HG03175 (cell line): ENCODE measurements around the gene CLCN2.

Experiments used
- ATAC-seq: cut with Tn5 transposase; IDR thresholded peaks from one replicate; pipeline ENCODE4 v1.9.1; 2021; ENCODE audit warnings: mild to moderate bottlenecking, moderate library complexity; ENCODE audit not compliant: unreplicated experiment

Gene CLCN2

DNA sequence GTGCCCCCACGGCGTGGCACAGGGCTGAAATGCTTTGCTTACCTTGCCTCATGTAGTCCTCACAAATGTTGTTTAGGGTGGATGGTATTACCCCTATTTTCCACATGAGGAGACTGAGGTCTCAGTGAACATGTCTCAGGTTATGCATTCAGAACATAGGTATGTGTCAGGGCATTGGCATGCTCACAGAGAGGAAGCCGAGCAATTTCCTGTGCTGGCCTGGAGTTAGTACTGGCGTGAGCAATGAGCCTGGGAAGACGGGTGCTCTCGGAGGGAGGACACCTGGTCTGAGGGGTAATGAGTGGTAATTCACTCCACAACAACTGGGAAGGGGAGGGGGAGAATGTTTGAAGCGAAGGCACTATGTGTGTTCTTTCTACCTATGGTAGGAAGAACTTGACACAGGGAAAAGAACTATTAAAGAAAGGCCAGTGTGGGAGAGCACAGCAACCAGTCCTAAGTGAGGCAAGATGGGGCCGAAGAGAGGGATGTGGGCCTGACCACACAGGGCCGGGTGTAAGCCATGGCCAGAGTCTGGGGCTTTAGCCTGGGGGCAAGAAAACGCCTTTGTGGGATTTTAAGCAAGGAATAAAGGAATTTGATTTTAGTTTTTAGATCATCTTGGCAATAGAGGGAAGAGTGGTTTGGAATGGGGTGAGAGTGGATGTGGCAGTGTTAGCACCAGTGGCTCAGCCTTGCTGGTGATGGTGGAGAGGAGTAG is 28.9 kb downstream of the CLCN2 start:
- no peak for ATAC-seq

DNA sequence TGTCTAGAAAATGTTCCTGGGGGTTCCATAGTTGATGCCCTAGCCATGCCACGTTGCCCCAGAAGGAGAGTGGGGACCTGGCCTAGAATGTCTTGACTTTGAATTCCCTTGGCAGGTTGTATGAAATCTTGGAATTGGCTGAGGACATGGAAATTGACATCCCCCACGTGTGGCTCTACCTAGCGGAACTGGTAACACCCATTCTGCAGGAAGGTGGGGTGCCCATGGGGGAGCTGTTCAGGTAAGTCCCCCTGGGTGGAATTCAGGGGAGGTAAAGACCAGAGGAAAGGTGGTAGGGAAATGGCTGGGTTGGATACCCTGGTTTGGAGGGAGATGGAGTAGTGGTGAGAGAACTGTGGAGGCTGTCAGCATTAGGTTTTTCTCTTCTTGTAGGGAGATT is 32.9 kb downstream of the CLCN2 start:
- no peak for ATAC-seq

DNA sequence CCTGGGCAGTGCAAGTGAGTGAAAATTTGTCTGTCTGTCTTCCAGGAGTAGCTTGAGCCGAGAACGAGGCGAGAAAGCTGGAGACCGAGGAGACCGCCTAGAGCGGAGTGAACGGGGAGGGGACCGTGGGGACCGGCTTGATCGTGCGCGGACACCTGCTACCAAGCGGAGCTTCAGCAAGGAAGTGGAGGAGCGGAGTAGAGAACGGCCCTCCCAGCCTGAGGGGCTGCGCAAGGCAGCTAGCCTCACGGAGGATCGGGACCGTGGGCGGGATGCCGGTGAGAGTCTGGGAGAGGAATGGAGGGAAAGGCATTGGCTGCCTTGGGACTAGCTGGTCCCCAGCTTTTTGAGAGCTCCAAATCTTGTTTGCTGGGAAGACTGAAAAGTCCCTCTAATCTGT is 34.2 kb downstream of the CLCN2 start:
- no peak for ATAC-seq

DNA sequence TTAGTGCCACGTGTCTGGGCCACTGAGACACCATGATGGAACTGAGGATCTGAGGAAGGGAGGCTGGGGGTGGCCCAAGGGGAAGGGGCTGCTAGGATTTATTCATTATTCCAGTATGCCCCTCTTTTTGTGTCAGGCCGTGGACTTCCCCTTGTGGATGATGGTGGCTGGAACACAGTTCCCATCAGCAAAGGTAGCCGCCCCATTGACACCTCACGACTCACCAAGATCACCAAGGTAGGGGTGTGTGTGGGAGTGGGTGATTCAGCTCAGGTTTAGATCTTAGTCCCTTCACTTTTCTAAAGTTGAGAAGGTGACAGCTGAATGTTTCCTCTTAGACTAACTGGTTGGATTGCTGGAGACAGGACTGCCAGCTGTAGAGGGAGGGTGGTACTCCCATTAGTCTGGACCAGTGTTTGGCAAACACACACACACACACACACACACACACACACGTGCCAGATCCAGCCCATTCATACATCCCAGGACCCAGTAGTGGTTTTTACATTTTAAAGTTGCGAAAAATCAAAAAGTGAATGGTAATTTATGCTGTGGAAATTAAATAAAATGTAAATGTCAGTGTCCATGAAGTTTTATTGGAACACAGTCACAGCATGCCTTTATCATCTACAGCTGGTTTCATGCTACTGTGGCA is 35.6 kb downstream of the CLCN2 start:
- no peak for ATAC-seq

DNA sequence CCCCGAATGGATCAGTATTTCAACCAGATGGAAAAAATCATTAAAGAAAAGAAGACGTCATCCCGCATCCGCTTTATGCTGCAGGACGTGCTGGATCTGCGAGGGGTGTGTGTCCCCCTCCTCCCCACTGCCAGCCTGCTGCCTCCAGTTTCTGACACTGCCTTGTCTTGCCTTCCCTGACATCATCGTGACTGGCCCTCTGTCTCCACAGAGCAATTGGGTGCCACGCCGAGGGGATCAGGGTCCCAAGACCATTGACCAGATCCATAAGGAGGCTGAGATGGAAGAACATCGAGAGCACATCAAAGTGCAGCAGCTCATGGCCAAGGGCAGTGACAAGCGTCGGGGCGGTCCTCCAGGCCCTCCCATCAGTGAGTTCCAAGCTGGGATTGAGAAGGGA is 36.1 kb downstream of the CLCN2 start:
- no peak for ATAC-seq

DNA sequence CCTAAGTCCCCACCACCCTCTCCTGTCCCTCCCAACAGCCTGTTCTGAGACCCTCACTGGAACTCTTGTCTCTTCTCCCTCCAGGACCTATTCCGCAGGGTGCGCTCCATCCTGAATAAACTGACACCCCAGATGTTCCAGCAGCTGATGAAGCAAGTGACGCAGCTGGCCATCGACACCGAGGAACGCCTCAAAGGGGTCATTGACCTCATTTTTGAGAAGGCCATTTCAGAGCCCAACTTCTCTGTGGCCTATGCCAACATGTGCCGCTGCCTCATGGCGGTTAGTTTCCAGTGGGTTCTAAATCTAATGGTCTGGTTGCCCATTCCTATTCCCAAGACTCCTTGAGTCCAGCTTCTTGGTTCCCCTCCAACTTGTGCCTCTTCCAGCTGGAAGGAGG is 37.7 kb downstream of the CLCN2 start:
- ATAC-seq: no peak

DNA sequence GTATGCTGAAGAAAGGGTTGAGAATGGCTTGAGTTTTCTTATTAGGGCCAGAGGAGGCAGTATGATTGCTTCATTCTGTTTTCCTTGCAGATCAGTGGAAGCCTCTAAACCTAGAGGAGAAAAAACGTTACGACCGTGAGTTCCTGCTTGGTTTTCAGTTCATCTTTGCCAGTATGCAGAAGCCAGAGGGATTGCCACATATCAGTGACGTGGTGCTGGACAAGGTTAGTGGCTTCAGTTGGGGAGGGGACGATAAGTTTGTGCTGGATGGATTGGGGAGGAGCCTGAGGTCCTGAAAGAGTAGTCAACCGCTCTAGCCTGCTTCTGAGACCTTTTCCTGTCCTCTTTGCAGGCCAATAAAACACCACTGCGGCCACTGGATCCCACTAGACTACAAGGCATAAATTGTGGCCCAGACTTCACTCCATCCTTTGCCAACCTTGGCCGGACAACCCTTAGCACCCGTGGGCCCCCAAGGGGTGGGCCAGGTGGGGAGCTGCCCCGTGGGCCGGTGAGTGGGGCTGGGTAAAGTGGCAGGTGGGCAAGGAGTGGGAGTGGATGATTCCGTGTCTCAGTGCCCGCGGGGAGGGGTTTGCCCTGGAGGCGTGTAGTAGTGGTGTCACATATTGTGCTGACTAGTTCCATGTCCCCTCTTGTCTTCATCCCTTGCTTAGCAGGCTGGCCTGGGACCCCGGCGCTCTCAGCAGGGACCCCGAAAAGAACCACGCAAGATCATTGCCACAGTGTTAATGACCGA is 38.5 kb downstream of the CLCN2 start:
- ATAC-seq: no peak

DNA sequence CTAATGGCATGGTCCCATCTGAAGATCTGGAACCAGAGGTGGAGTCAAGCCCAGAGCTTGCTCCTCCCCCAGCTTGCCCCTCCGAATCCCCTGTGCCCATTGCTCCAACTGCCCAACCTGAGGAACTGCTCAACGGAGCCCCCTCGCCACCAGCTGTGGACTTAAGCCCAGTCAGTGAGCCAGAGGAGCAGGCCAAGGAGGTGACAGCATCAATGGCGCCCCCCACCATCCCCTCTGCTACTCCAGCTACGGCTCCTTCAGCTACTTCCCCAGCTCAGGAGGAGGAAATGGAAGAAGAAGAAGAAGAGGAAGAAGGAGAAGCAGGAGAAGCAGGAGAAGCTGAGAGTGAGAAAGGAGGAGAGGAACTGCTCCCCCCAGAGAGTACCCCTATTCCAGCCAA is 39.7 kb downstream of the CLCN2 start:
- ATAC-seq: no peak

DNA sequence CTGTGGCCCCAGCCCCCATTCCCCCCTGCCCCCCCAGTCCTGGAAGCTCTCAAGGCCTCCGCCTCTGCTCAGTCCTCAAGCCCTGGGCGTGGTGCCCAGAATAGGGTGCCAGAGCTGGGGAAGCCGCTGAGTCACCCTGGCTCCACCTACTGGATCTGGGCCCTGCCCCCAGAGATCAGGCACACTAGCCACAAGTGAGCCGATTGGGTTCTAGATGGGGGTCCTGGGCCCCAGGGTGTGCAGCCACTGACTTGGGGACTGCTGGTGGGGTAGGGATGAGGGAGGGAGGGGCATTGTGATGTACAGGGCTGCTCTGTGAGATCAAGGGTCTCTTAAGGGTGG is 41.3 kb downstream of the CLCN2 start:
- no peak for ATAC-seq

DNA sequence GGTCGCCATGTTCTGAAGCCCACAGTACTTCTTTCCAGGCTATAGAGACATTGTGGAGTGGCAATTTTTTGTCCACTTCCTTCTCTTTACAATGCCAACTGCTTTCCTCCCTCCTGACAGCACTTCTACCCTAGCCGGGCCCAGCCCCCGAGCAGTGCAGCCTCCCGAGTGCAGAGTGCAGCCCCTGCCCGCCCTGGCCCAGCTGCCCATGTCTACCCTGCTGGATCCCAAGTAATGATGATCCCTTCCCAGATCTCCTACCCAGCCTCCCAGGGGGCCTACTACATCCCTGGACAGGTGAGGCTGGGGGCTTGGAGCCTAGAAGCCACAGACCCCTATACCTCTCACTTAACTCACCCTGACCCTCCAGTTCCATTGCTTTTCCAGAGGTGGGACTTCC is 44.2 kb downstream of the CLCN2 start:
- no peak for ATAC-seq

DNA sequence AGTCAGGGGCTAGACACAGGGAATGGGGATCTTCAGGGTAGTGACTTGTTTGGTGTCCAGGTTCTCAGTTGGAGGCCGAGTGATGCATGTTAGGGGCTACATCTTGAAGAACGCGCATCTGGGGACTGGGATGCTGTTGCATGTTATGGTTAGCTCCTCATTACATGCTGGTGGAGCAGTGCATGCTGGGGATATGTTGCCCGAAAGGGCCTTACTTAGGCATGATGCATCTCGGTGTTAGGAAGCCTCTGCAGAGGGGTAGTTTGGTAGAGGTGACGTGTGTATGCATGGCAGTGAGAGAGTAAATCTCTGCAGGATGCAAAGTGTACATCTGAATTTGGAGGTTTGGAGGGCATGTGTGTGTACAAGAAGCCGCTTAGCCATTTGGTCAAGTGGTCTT is 44.6 kb downstream of the CLCN2 start:
- ATAC-seq: no peak

DNA sequence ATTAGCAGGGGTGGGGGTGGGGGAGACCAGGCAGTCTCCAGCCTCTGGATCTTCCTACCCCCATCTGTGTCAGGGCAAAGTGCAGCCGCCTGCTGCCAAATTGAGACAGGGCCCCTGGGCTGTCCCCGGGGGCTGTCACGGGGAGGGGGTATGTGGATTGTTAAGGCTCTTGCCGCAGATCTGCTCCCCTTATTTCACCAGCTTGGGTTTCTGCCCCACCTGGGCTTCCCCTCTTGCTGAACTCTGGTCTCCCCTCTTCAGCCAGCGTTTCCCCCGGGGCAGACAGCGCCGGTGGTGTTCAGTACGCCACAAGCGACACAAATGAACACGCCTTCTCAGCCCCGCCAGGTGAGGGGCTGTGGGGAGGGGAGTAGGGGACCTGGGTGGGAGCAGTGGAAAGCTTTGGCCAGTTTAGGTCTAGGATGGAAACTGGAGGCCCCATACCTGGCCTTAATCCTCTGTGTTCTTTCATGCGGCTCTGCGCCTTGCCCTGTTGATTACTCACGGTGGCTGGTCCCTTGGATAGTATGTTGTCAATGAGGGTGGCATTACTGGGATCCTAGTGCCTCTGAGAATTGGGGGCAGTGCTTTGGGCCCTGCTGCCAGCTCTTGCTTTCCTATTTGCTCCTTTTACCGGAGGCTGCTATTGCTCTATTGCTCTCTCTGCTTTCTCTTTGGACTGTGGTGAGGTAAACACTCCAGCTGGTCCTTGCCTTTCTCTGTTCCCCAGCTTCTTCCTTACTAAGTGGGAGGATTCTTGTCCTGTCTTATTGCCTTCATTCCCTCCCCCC is 45.3 kb downstream of the CLCN2 start:
- ATAC-seq: no peak

DNA sequence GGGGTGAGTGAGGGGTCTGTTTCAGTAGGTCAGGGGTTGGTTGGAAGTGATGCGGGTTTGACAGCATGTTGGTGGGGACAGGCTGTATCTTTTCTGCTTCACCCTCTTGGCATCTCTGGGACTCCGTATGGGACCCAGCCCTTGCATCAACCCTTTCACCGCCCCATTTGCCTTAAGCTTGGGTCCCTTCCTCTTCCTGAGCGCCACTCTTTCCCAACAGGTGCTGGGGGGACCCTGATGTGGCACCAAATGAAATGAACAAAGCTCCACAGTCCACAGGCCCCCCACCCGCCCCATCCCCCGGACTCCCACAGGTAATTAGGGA is 45.9 kb downstream of the CLCN2 start:
- peak; percentile 13 for ATAC-seq

DNA sequence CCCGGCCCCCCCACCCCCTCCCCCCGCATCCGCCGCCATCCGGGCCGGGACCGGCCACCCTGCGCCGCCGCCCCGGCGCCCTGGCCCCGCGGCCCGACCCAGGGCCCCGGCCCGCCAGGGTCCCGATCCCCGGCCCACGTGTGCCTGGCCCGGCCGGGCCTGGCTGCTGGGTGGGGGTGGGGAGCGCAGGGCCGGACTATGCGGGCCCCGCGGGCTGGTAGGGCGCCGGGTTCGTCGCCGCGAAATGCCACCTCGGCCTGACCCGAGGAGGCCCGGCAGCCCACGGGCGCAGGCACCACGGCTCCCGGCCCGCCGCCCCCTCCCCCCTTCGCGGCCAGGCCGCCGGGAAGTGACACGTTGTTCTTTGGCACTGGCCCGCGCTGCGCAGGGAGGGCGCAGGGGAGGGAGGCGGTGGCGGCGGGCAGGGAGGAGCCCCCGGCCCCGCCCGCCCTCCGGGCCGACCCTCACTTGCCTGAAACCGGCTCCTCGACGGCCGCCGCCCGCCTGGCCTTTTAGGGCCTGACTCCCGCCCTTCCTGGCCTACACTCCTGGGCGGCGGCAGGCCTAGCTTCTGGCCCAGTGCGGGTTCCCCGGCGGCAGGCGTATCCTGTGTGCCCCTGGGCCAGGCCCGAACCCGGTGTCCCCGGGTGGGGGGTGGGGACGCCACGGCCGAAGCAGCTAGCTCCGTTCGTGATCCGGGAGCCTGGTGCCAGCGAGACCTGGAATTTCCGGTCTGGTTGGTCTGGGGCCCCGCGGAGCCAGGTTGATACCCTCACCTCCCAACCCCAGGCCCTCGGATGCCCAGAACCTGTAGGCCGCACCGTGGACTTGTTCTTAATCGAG is 46.5 kb downstream of the CLCN2 start:
- ATAC-seq: peak; percentile 38

DNA sequence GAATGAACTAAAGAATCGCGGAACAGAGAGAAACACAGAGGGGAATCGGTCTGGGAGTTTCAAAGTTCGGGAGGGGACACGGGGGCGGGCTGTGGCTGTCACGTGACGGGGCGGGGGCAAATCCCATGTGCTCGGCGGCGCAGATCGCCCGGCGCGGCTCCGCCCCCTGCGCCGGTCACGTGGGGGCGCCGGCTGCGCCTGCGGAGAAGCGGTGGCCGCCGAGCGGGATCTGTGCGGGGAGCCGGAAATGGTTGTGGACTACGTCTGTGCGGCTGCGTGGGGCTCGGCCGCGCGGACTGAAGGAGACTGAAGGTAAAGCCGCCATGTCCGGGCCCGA is 47.1 kb downstream of the CLCN2 start, which contains the start of gene EIF4G1:
EIF4G1 (plus strand) TSS at position 244 of the 337 bp plus-strand sequence. CDS start 1,191 bp downstream, outside the sequence.
- peak; percentile 86 for ATAC-seq

DNA sequence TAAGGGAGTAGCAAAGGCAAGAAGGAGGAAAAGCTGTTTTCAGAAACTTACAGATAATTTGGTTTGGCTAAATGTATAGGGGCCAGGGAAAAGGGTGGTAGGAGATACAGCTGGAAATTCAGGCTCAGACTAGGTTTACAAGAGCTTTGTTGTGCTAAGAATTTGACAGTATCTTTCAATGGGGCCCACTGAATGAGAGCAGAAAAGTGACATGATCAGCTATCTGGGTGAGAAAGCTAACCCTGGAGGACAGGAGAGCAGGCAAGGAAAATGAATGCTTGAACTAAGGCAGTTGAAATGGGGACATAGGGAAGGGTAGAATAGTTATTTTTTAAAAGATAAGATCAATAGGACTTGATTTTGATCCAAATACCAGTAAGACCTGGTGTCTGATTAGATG is 49.8 kb downstream of the CLCN2 start:
- ATAC-seq: no peak

DNA sequence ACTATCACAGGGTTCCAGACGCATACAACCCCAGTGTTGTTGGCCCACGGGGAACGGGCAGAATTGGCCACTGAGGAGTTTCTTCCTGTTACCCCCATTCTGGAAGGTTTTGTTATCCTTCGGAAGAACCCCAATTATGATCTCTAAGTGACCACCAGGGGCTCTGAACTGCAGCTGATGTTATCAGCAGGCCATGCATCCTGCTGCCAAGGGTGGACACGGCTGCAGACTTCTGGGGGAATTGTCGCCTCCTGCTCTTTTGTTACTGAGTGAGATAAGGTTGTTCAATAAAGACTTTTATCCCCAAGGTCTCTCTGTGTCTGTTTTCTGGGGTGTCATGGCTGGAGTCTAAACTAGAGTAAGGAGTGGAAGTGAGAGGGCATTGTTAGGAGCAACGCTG is 52.7 kb downstream of the CLCN2 start:
- no peak for ATAC-seq

DNA sequence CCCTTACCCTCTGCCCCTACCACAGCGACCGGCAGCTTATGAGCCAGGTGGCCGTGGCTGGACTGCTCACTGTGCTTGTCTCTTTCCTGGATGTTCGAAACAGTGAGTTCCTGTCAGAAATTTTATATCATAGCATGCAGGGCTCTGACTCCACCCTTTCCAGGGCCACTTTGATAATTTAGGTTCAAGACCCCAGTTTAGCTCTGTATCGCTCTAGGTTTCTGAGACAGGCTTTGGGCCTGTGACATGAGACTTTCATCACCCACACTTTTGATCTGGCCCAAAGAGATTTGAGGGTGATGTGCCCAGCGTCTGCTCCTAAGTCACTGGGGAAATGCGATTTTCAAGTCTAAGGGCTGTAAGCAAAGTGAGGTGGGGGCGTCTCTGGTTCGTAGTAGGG is 53.5 kb downstream of the CLCN2 start:
- no peak for ATAC-seq

DNA sequence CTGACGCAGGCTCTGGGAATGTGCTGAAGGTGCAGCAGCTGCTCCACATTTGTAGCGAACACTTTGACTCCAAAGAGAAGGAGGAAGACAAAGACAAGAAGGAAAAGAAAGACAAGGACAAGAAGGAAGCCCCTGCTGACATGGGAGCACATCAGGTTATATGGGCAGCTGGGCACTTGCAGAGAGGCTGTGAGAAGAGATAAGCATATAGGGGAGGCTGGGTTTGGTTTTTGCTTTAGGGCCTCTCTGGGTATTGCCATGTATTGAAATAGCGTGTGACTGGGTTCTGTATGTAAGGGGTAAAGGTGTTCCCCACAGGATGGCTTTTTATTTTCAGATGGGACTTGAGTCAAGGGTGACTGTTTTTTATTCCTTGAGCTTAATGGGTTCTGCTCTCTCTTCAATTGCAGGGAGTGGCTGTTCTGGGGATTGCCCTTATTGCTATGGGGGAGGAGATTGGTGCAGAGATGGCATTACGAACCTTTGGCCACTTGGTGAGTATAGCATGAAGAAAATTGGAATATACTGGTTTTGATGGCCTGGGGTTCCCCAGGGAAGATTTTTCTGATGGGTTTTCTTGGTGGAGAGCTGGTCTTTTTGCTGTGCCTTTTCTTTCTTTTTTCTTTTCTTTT is 54.9 kb downstream of the CLCN2 start:
- no peak for ATAC-seq

DNA sequence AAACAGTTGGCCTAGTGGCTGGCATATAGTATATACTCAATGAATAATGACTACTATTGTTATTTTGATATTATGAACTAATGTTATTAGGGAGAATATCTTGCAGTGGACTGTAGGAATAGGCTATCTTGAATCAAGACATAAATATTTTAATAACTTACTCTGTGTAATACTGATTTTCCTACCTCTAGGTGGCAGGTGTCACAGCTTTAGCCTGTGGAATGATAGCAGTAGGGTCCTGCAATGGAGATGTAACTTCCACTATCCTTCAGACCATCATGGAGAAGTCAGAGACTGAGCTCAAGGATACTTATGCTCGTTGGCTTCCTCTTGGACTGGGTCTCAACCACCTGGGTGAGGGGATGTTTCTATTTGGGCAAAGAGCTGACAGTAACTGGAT is 55.8 kb downstream of the CLCN2 start:
- ATAC-seq: no peak
